ENCODE data around the gene MOXD1.

MOXD1 gene

DNA sequence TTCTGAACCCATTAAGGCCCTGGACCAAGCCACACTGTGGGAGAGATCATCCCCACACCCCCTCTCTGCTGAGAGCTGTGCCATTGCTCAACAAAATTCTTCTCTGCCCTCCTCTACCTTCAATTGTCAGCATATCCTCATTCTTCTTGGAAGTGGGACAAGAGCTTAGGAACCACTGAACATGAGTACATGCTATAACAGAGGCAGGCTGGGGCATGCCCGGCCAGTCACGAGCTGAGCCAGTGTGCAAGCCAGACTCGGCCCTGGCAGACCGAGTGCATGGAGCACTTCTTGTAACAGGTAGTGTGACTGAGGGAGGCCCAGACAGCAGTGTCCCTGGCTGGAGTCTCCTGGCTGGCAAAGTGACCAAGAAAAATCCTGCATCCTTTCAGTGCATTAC lies 149.2 kb downstream of the MOXD1 start:
- H3K9me3 ChIP-seq (ENCODE audit: control insufficient read depth, insufficient read depth, low read depth, low read length): no peaks in the 10 kb centered on the region
- H3K27ac ChIP-seq (ENCODE audit: extremely low read depth, low read depth, low read length): no peak overlapping the region
- POLR2A ChIA-PET: no interaction called here
- no peaks in the 10 kb centered on the region for H3K36me3 ChIP-seq (ENCODE audit: control insufficient read depth in 2 of 2, insufficient read depth in 1 of 2, low read length in 2 of 2)
- TF ChIP-seq OSR2 (tag by site-specific recombination; IDR thresholded peaks at IDR 0.05) (no peak), TRIM28 (IDR thresholded peaks at IDR 0.05; ENCODE audit: borderline replicate concordance, low read length) (peak; percentile 60; the same call in 1 of the 2 replicates), ZNF324 (tag by site-specific recombination; IDR thresholded peaks at IDR 0.05) (no peak), RBAK (tag by site-specific recombination; IDR thresholded peaks at IDR 0.05) (no peak), ZNF555 (tag by site-specific recombination; conservative IDR thresholded peaks at IDR 0.05) (no peak), SETDB1 (IDR thresholded peaks at IDR 0.05; ENCODE audit: insufficient read length, low read length) (peak; percentile 70)
- H3K4me1 ChIP-seq (ENCODE audit: control insufficient read depth, insufficient read depth, low read length): no peaks in the 10 kb centered on the region
- no peak overlapping the region for H3K4me3 ChIP-seq (ENCODE audit: low read depth, low read length)
- CTCF ChIA-PET: interaction anchor here (0.5 to 12.8 kb wide), 3 partner anchors 31 to 328 kb away, joined by 3 to 163 read pairs (median 4); no protein-coding TSS in a partner anchor

DNA sequence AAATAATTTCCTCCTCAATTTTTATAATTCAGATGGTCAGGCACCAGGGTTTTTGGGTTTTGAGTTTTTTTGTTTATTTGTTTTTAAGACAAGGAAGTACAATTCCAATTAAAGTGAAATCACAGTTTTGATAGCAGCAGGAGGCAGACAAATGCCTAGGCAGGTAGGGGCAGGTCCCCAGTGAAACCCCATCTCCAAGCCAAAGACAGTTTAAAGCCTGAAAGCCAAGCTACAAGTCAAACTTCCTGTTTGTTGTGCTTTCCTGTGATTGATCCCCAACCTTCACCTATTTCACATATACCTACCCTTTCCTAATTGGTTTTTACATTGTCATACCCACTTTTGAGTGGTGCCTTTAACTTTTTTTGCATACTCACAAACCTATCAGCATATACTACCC lies 149.6 kb downstream of the MOXD1 start:
- Histone ChIP-seq H3K9me3 (ENCODE audit: control insufficient read depth, insufficient read depth, low read depth, low read length) (no peaks in the 10 kb centered on the region), H3K4me3 (ENCODE audit: low read depth, low read length) (no peak overlapping the region), H3K4me1 (ENCODE audit: control insufficient read depth, insufficient read depth, low read length) (no peaks in the 10 kb centered on the region), H3K36me3 (ENCODE audit: control insufficient read depth in 2 of 2, insufficient read depth in 1 of 2, low read length in 2 of 2) (no peaks in the 10 kb centered on the region), H3K27ac (ENCODE audit: extremely low read depth, low read depth, low read length) (no peak overlapping the region)
- CTCF ChIA-PET: interaction anchor here (0.6 to 12.8 kb wide), 3 partner anchors 33 to 540 kb away, joined by 4 to 163 read pairs (median 4); no protein-coding TSS in a partner anchor
- POLR2A ChIA-PET: no interaction called here
- TF ChIP-seq ZNF747 (tag by site-specific recombination; IDR thresholded peaks at IDR 0.05) (no peak), IKZF3 (tag by site-specific recombination; IDR thresholded peaks at IDR 0.05) (no peak), GLI4 (tag by site-specific recombination; IDR thresholded peaks at IDR 0.05) (no peak), KLF7 (tag by site-specific recombination; IDR thresholded peaks at IDR 0.05; ENCODE audit: borderline replicate concordance) (no peak), KLF9 (tag by site-specific recombination; IDR thresholded peaks at IDR 0.05; ENCODE audit: low read depth) (no peak), FEZF1 (tag by site-specific recombination; IDR thresholded peaks at IDR 0.05) (no peak), KLF10 (tag by site-specific recombination; IDR thresholded peaks at IDR 0.05) (no peak), ZBTB20 (tag by site-specific recombination; IDR thresholded peaks at IDR 0.05) (no peak), ZNF426 (tag by site-specific recombination; IDR thresholded peaks at IDR 0.05) (no peak), ZNF175 (tag by site-specific recombination; IDR thresholded peaks at IDR 0.05) (no peak), REPIN1 (tag by site-specific recombination; IDR thresholded peaks at IDR 0.05; ENCODE audit: low read depth) (no peak), ZFP41 (tag by site-specific recombination; IDR thresholded peaks at IDR 0.05; ENCODE audit: borderline replicate concordance) (no peak), ZNF792 (tag by site-specific recombination; IDR thresholded peaks at IDR 0.05) (no peak), ZNF677 (tag by site-specific recombination; IDR thresholded peaks at IDR 0.05) (no peak), MYNN (tag by site-specific recombination; IDR thresholded peaks at IDR 0.05; ENCODE audit: borderline replicate concordance) (no peak), ZNF354C (tag by site-specific recombination; IDR thresholded peaks at IDR 0.05; ENCODE audit: borderline replicate concordance, low read depth) (no peak)
- TF ChIP-seq, protein P1, sequence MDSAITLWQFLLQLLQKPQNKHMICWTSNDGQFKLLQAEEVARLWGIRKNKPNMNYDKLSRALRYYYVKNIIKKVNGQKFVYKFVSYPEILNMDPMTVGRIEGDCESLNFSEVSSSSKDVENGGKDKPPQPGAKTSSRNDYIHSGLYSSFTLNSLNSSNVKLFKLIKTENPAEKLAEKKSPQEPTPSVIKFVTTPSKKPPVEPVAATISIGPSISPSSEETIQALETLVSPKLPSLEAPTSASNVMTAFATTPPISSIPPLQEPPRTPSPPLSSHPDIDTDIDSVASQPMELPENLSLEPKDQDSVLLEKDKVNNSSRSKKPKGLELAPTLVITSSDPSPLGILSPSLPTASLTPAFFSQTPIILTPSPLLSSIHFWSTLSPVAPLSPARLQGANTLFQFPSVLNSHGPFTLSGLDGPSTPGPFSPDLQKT (IDR thresholded peaks at IDR 0.05; ENCODE audit: borderline replicate concordance, low read depth, low read length): no peak
- TF ChIP-seq, protein P2, sequence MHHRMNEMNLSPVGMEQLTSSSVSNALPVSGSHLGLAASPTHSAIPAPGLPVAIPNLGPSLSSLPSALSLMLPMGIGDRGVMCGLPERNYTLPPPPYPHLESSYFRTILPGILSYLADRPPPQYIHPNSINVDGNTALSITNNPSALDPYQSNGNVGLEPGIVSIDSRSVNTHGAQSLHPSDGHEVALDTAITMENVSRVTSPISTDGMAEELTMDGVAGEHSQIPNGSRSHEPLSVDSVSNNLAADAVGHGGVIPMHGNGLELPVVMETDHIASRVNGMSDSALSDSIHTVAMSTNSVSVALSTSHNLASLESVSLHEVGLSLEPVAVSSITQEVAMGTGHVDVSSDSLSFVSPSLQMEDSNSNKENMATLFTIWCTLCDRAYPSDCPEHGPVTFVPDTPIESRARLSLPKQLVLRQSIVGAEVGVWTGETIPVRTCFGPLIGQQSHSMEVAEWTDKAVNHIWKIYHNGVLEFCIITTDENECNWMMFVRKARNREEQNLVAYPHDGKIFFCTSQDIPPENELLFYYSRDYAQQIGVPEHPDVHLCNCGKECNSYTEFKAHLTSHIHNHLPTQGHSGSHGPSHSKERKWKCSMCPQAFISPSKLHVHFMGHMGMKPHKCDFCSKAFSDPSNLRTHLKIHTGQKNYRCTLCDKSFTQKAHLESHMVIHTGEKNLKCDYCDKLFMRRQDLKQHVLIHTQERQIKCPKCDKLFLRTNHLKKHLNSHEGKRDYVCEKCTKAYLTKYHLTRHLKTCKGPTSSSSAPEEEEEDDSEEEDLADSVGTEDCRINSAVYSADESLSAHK (tag by site-specific recombination; IDR thresholded peaks at IDR 0.05): no peak
- TF ChIP-seq, protein P3, sequence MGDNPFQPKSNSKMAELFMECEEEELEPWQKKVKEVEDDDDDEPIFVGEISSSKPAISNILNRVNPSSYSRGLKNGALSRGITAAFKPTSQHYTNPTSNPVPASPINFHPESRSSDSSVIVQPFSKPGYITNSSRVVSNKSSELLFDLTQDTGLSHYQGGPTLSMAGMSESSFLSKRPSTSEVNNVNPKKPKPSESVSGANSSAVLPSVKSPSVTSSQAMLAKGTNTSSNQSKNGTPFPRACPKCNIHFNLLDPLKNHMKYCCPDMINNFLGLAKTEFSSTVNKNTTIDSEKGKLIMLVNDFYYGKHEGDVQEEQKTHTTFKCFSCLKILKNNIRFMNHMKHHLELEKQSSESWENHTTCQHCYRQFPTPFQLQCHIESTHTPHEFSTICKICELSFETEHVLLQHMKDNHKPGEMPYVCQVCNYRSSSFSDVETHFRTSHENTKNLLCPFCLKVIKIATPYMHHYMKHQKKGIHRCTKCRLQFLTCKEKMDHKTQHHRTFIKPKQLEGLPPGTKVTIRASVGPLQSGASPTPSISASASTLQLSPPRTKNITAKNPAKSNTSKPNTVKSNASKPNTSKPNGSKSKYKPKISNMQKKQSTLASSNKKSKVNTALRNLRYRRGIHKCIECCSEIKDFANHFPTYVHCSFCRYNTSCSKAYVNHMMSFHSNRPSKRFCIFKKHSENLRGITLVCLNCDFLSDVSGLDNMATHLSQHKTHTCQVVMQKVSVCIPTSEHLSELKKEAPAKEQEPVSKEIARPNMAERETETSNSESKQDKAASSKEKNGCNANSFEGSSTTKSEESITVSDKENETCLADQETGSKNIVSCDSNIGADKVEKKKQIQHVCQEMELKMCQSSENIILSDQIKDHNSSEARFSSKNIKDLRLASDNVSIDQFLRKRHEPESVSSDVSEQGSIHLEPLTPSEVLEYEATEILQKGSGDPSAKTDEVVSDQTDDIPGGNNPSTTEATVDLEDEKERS (tag by site-specific recombination; IDR thresholded peaks at IDR 0.05): no peak
